Neural cell (in vitro differentiated cells): ENCODE data around the gene RDH16.

Experiments
- EP300 ChIP-seq: fragments of 450-650 bp; conservative IDR thresholded peaks from 2 replicates; pipeline ENCODE4 v1.6.1; 2014; ENCODE audit warnings: antibody characterized with exemption, mild to moderate bottlenecking, moderate library complexity; ENCODE audit not compliant: poor library complexity, severe bottlenecking
- MXI1 ChIP-seq: fragments of 450-650 bp; conservative IDR thresholded peaks from 2 replicates; pipeline ENCODE4 v1.6.1; 2014; ENCODE audit warnings: antibody characterized with exemption, mild to moderate bottlenecking; ENCODE audit not compliant: poor library complexity, severe bottlenecking
- POLR2AphosphoS5 ChIP-seq: IDR thresholded peaks from 2 replicates; pipeline ENCODE4 v1.6.1; 2012
- RAD21 ChIP-seq: fragments of 450-650 bp; conservative IDR thresholded peaks from 2 replicates; pipeline ENCODE4 v1.6.1; 2014; ENCODE audit warnings: antibody characterized with exemption, mild to moderate bottlenecking, moderate library complexity
- SMC3 ChIP-seq: fragments of 450-650 bp; conservative IDR thresholded peaks from 2 replicates; pipeline ENCODE4 v1.6.1; 2014; ENCODE audit warnings: antibody characterized with exemption, mild to moderate bottlenecking, moderate library complexity; ENCODE audit not compliant: poor library complexity
- TAF1 ChIP-seq: IDR thresholded peaks from 2 replicates; pipeline ENCODE4 v1.6.1; 2012; ENCODE audit warnings: low read depth
- TF ChIP-seq, protein P1 (sequence below): fragments of 450-650 bp; IDR thresholded peaks from 2 replicates; pipeline ENCODE4 v1.5.1; 2014; ENCODE audit warnings: antibody characterized with exemption, mild to moderate bottlenecking, moderate library complexity; ENCODE audit not compliant: poor library complexity, severe bottlenecking
- TF ChIP-seq, protein P2 (sequence below): IDR thresholded peaks from 2 replicates; pipeline ENCODE4 v1.6.1; 2012; ENCODE audit warnings: borderline replicate concordance

DNA sequence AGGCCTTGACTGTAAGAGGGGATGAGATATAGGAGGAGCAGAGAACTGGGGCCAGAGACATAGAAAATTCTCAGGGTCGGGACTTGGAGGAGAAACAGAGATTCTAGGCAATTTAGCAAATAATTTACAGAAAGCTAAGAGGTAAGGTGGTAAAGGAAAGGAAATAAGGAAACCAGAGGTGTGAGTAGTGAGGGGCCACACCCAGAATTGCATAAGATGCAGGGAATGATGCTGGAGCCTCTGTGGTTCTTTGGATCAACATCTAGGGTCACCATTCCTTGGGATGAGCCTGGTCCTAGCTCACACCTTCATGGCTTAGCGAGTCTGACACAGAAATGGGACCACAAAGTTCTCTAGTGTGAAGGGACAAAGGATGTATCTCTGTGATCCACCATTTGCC is 22.3 kb downstream of the RDH16 start:
- TF ChIP-seq, protein P1, sequence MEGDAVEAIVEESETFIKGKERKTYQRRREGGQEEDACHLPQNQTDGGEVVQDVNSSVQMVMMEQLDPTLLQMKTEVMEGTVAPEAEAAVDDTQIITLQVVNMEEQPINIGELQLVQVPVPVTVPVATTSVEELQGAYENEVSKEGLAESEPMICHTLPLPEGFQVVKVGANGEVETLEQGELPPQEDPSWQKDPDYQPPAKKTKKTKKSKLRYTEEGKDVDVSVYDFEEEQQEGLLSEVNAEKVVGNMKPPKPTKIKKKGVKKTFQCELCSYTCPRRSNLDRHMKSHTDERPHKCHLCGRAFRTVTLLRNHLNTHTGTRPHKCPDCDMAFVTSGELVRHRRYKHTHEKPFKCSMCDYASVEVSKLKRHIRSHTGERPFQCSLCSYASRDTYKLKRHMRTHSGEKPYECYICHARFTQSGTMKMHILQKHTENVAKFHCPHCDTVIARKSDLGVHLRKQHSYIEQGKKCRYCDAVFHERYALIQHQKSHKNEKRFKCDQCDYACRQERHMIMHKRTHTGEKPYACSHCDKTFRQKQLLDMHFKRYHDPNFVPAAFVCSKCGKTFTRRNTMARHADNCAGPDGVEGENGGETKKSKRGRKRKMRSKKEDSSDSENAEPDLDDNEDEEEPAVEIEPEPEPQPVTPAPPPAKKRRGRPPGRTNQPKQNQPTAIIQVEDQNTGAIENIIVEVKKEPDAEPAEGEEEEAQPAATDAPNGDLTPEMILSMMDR = no peak
- TF ChIP-seq, protein P2, sequence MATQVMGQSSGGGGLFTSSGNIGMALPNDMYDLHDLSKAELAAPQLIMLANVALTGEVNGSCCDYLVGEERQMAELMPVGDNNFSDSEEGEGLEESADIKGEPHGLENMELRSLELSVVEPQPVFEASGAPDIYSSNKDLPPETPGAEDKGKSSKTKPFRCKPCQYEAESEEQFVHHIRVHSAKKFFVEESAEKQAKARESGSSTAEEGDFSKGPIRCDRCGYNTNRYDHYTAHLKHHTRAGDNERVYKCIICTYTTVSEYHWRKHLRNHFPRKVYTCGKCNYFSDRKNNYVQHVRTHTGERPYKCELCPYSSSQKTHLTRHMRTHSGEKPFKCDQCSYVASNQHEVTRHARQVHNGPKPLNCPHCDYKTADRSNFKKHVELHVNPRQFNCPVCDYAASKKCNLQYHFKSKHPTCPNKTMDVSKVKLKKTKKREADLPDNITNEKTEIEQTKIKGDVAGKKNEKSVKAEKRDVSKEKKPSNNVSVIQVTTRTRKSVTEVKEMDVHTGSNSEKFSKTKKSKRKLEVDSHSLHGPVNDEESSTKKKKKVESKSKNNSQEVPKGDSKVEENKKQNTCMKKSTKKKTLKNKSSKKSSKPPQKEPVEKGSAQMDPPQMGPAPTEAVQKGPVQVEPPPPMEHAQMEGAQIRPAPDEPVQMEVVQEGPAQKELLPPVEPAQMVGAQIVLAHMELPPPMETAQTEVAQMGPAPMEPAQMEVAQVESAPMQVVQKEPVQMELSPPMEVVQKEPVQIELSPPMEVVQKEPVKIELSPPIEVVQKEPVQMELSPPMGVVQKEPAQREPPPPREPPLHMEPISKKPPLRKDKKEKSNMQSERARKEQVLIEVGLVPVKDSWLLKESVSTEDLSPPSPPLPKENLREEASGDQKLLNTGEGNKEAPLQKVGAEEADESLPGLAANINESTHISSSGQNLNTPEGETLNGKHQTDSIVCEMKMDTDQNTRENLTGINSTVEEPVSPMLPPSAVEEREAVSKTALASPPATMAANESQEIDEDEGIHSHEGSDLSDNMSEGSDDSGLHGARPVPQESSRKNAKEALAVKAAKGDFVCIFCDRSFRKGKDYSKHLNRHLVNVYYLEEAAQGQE = no peak
- no peak for TF ChIP-seq POLR2AphosphoS5
- TF ChIP-seq MXI1 = no peak
- no peak for TF ChIP-seq EP300
- TF ChIP-seq RAD21 = no peak
- TF ChIP-seq SMC3 = no peak
- TF ChIP-seq TAF1 = no peak
